ENCODE measurements around the gene SMG6. TPM values are rescaled to one million over a fixed set of nuclear protein-coding genes. Genes with fewer than 3 reads are reported as not detected.

SMG6 gene
- total and polyA plus RNA-seq, 2 of the 13 experiments (the other 11 are each of a cell fraction or from before 2014, with no cell fraction given) = 4.6 to 14.6 TPM

GRCh38 chr17:2029911-2030778 is 273.4 kb downstream of the SMG6 start, which contains the start of gene DPH1 (continued):
- TF ChIP-seq RERE (CRISPR knock-in tag; IDR thresholded peaks at IDR 0.05; ENCODE audit: low read depth) = no peak
- no peak for TF ChIP-seq HDAC6 (IDR thresholded peaks at IDR 0.05; ENCODE audit: low read depth, low read length)
- no peak for TF ChIP-seq TERF1 (CRISPR knock-in tag; IDR thresholded peaks at IDR 0.05)
- no peak for TF ChIP-seq CC2D1A (CRISPR knock-in tag; IDR thresholded peaks at IDR 0.05)
- no peak for TF ChIP-seq PHB2 (IDR thresholded peaks at IDR 0.05; ENCODE audit: partially characterized antibody)
- 0 out of 2 replicates have a peak, but pooled peaks have one; percentile 72 for TF ChIP-seq ZNF558 (CRISPR knock-in tag; IDR thresholded peaks at IDR 0.05; ENCODE audit: borderline replicate concordance)
- TF ChIP-seq, protein P1, sequence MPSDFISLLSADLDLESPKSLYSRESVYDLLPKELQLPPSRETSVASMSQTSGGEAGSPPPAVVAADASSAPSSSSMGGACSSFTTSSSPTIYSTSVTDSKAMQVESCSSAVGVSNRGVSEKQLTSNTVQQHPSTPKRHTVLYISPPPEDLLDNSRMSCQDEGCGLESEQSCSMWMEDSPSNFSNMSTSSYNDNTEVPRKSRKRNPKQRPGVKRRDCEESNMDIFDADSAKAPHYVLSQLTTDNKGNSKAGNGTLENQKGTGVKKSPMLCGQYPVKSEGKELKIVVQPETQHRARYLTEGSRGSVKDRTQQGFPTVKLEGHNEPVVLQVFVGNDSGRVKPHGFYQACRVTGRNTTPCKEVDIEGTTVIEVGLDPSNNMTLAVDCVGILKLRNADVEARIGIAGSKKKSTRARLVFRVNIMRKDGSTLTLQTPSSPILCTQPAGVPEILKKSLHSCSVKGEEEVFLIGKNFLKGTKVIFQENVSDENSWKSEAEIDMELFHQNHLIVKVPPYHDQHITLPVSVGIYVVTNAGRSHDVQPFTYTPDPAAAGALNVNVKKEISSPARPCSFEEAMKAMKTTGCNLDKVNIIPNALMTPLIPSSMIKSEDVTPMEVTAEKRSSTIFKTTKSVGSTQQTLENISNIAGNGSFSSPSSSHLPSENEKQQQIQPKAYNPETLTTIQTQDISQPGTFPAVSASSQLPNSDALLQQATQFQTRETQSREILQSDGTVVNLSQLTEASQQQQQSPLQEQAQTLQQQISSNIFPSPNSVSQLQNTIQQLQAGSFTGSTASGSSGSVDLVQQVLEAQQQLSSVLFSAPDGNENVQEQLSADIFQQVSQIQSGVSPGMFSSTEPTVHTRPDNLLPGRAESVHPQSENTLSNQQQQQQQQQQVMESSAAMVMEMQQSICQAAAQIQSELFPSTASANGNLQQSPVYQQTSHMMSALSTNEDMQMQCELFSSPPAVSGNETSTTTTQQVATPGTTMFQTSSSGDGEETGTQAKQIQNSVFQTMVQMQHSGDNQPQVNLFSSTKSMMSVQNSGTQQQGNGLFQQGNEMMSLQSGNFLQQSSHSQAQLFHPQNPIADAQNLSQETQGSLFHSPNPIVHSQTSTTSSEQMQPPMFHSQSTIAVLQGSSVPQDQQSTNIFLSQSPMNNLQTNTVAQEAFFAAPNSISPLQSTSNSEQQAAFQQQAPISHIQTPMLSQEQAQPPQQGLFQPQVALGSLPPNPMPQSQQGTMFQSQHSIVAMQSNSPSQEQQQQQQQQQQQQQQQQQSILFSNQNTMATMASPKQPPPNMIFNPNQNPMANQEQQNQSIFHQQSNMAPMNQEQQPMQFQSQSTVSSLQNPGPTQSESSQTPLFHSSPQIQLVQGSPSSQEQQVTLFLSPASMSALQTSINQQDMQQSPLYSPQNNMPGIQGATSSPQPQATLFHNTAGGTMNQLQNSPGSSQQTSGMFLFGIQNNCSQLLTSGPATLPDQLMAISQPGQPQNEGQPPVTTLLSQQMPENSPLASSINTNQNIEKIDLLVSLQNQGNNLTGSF (CRISPR knock-in tag; IDR thresholded peaks at IDR 0.05) = no peak
- TF ChIP-seq, protein P2, sequence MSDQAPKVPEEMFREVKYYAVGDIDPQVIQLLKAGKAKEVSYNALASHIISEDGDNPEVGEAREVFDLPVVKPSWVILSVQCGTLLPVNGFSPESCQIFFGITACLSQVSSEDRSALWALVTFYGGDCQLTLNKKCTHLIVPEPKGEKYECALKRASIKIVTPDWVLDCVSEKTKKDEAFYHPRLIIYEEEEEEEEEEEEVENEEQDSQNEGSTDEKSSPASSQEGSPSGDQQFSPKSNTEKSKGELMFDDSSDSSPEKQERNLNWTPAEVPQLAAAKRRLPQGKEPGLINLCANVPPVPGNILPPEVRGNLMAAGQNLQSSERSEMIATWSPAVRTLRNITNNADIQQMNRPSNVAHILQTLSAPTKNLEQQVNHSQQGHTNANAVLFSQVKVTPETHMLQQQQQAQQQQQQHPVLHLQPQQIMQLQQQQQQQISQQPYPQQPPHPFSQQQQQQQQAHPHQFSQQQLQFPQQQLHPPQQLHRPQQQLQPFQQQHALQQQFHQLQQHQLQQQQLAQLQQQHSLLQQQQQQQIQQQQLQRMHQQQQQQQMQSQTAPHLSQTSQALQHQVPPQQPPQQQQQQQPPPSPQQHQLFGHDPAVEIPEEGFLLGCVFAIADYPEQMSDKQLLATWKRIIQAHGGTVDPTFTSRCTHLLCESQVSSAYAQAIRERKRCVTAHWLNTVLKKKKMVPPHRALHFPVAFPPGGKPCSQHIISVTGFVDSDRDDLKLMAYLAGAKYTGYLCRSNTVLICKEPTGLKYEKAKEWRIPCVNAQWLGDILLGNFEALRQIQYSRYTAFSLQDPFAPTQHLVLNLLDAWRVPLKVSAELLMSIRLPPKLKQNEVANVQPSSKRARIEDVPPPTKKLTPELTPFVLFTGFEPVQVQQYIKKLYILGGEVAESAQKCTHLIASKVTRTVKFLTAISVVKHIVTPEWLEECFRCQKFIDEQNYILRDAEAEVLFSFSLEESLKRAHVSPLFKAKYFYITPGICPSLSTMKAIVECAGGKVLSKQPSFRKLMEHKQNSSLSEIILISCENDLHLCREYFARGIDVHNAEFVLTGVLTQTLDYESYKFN (CRISPR knock-in tag; conservative IDR thresholded peaks at IDR 0.05) = no peak; the same call in 1 of the 2 replicates

All from HepG2 (cell line).